Fibroblast of skin of left biceps (primary cell): Measurements from ENCODE around the gene SH2D3A.

Source experiments
- DNase-seq, 2 experiments: peaks; one replicate each; pipeline ENCODE4 v3.0.0-alpha.2; 2013; ENCODE audit warnings: low read depth in 2 of 2

Gene SH2D3A

GRCh38 chr19:6708346-6708745 is 58.9 kb downstream of the SH2D3A start:
- DNase-seq = no peak

GRCh38 chr19:6707658-6708018 is 59.6 kb downstream of the SH2D3A start:
- no peak for DNase-seq

- DNase-seq = no peak
Measured at GRCh38 chr19:6707011-6707657, 60.1 kb downstream of the SH2D3A start.

- DNase-seq = no peak
Measured at GRCh38 chr19:6706633-6706958, 60.6 kb downstream of the SH2D3A start.

GRCh38 chr19:6705931-6706632 is 61.2 kb downstream of the SH2D3A start:
- no peak for DNase-seq
